Cardiac fibroblast (primary cell): ENCODE data around the gene RARA.

ENCODE experiments used
- DNase-seq, 2 donors: peaks; one replicate each; pipeline versions ENCODE4 v3.0.0 to v3.0.0-alpha.2; 2010; ENCODE audit warnings: low read depth in 2 of 2
- H3K4me3 ChIP-seq, 2 donors: replicated peaks in 1 of 2; 1 replicate in 1 of 2; 2 replicates in 1 of 2; pipeline ENCODE4 v1.5.1; 2011; ENCODE audit warnings: low read depth in 2 of 2, low read length in 2 of 2, mild to moderate bottlenecking in 2 of 2, moderate library complexity in 1 of 2
- CTCF ChIP-seq: IDR thresholded peaks from one replicate; pipeline ENCODE4 v1.5.1; 2011; ENCODE audit warnings: low read depth, mild to moderate bottlenecking, low read length, inconsistent platforms

Gene RARA

GRCh38 chr17:40323391-40324381, 14.7 kb downstream of the RARA start:
- peak overlapping the region in 1 of 2 donors; percentile 14 for H3K4me3 ChIP-seq
- no peak for TF ChIP-seq CTCF
- DNase-seq: peak; percentile 64 to 92

GRCh38 chr17:40325156-40326013, 16.4 kb downstream of the RARA start:
- no peak for TF ChIP-seq CTCF
- H3K4me3 ChIP-seq: no peak overlapping the region
- DNase-seq: no peak

- no peak for TF ChIP-seq CTCF
- H3K4me3 ChIP-seq: no peak overlapping the region
- DNase-seq: no peak
Observed at GRCh38 chr17:40326014-40326831, 17.2 kb downstream of the RARA start.

- H3K4me3 ChIP-seq: no peak overlapping the region
- DNase-seq: peak in 1 of 2 donors; percentile 69
Observed at GRCh38 chr17:40326832-40327199, 17.8 kb downstream of the RARA start.

GRCh38 chr17:40327244-40327729, 18.3 kb downstream of the RARA start:
- TF ChIP-seq CTCF: no peak
- no peak overlapping the region for H3K4me3 ChIP-seq

More at GRCh38 chr17:40326832-40327199, 17.8 kb downstream of the RARA start:
- no peak for TF ChIP-seq CTCF

More at GRCh38 chr17:40327244-40327729, 18.3 kb downstream of the RARA start:
- DNase-seq: no peak
